Common myeloid progenitor, CD34-positive (primary cell): ENCODE results near the gene ADCY2.

ENCODE experiments used
- CTCF ChIA-PET: fragments of 350-600 bp; sonication (Branson Sonifier 250); formaldehyde crosslinking; loops from one replicate; lab custom pipeline; 2021; ENCODE audit warnings: antibody characterized with exemption; lab: Charles Lee
- POLR2A ChIA-PET: fragments of 350-600 bp; sonication (Branson Sonifier 250); formaldehyde crosslinking; loops from one replicate; lab custom pipeline; 2021; ENCODE audit warnings: antibody characterized with exemption; lab: Charles Lee
- DNase-seq, 3 donors: peaks; one replicate each; pipeline versions ENCODE4 v3.0.0 to v3.0.0-alpha.2; 2013
- H3K27ac ChIP-seq, 2 experiments: 1 replicate in 1 of 2; 2 replicates in 1 of 2; pipeline ENCODE4 v1.7.0; 2013; ENCODE audit warnings: inconsistent platforms in 2 of 2, low read length in 2 of 2, mild to moderate bottlenecking in 2 of 2, low read depth in 1 of 2, moderate library complexity in 1 of 2; ENCODE audit not compliant: severe bottlenecking in 2 of 2, insufficient read depth in 1 of 2, poor library complexity in 1 of 2
- H3K27me3 ChIP-seq, 5 experiments: replicated peaks in 2 of 5; 1 replicate in 3 of 5; 2 replicates in 2 of 5; pipeline versions ENCODE4 v1.6.1 to v1.7.0; 2013; ENCODE audit warnings: low read length in 4 of 5, mild to moderate bottlenecking in 2 of 5, moderate library complexity in 2 of 5, inconsistent platforms in 1 of 5; ENCODE audit not compliant: insufficient read depth in 5 of 5, control insufficient read depth in 4 of 5
- H3K36me3 ChIP-seq, 4 experiments: 1 replicate in 2 of 4; 2 replicates in 2 of 4; pipeline versions ENCODE4 v1.6.1 to v1.7.0; 2013; ENCODE audit warnings: low read length in 3 of 4, control low read depth in 1 of 4, mild to moderate bottlenecking in 1 of 4; ENCODE audit not compliant: control insufficient read depth in 4 of 4, insufficient read depth in 4 of 4
- H3K4me1 ChIP-seq, 4 experiments: 1 replicate in 3 of 4; 2 replicates in 1 of 4; pipeline versions ENCODE4 v1.6.1 to v1.7.1; 2013; ENCODE audit warnings: low read length in 3 of 4, mild to moderate bottlenecking in 3 of 4, control low read depth in 1 of 4, inconsistent platforms in 1 of 4, moderate library complexity in 1 of 4; ENCODE audit not compliant: control insufficient read depth in 4 of 4, insufficient read depth in 4 of 4; ENCODE audit errors: control extremely low read depth in 1 of 4
- H3K4me3 ChIP-seq, 7 experiments: 1 replicate in 4 of 7; 2 replicates in 3 of 7; pipeline versions ENCODE4 v1.5.1 to v1.7.0; 2013; ENCODE audit warnings: mild to moderate bottlenecking in 7 of 7, low read length in 6 of 7, moderate library complexity in 6 of 7, inconsistent platforms in 2 of 7, low read depth in 2 of 7, control low read depth in 1 of 7; ENCODE audit not compliant: insufficient read depth in 4 of 7, control insufficient read depth in 1 of 7; ENCODE audit errors: extremely low read depth in 1 of 7
- H3K9me3 ChIP-seq, 5 experiments: 1 replicate in 4 of 5; 2 replicates in 1 of 5; pipeline versions ENCODE4 v1.6.1 to v1.7.1; 2013; ENCODE audit warnings: low read length in 4 of 5, mild to moderate bottlenecking in 2 of 5, inconsistent platforms in 1 of 5, low read depth in 1 of 5, moderate library complexity in 1 of 5; ENCODE audit not compliant: control insufficient read depth in 4 of 5, insufficient read depth in 2 of 5; ENCODE audit errors: control extremely low read depth in 1 of 5
- WGBS: methylation state at CpG from one replicate; pipeline ENCODE4 v1.1.5; 2013; ENCODE audit not compliant: insufficient coverage; 5-methylcytosine and 5-hydroxymethylcytosine counted together

The ADCY2 gene

DNA sequence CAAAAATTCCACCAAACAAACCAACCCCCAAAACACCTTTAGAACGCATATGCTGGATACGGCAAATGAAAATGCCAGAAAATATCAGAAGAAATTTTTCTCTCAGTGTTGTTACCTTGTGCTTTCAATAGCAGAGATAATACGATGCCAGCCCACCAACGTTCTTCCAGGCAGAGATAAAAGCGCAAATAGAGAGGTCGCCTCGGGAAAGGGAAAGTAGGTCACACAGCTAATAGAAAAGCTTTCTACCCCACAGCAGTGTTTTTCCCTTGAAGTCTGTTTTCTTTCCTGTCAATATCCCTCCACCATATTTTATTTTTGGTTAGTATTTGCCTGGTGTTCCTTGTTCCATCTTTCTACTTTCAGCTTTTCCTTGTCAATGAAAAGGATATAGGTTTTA, 353.7 kb downstream of the ADCY2 start:
- no peak for DNase-seq
- Histone ChIP-seq H3K4me1 (peaks cover 0 to 5% (median 4%) of the 10 kb centered on the region in 4 experiments), H3K9me3 (no peaks in the 10 kb centered on the region), H3K4me3 (no peak overlapping the region), H3K27ac (no peak overlapping the region), H3K27me3 (peaks cover 0 to 4% (median 0%) of the 10 kb centered on the region in 5 experiments), H3K36me3 (no peaks in the 10 kb centered on the region)
- CTCF ChIA-PET, result no interaction called here
- POLR2A ChIA-PET, result no interaction called here
- 93% methylated on average over 6 of the region's 7 CpGs for WGBS

DNA sequence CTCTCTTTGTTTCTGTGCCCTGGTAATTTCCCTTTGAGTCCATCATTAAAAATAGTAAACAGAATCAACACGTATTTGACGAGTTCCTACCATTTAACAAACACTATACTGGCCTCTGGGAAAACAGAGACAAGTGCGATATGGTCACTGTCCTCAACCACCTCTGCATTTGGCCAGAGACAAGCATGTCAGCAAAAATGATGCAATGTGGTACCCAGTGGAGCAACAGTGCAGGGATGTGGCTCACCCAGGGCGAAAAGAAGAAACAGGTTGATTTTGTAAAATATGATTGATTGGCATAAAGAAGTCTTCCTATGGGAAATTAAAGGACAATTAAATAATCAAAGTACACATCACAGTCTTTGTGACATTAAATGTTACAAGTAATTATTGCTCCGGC, 355.9 kb downstream of the ADCY2 start:
- Histone ChIP-seq H3K27me3 (peaks cover 0 to 4% (median 0%) of the 10 kb centered on the region in 5 experiments), H3K36me3 (no peaks in the 10 kb centered on the region), H3K9me3 (no peaks in the 10 kb centered on the region), H3K27ac (no peak overlapping the region), H3K4me1 (peaks cover 0 to 13% (median 4%) of the 10 kb centered on the region in 4 experiments), H3K4me3 (no peak overlapping the region)
- DNase-seq, result no peak
- CTCF ChIA-PET, result interaction anchor here (1.3 to 6.9 kb wide), 3 partner anchors 7 to 12 kb away, joined by 3 to 42 read pairs (median 3); no protein-coding TSS in a partner anchor
- WGBS, result 93% methylated on average over 3 of the region's 5 CpGs
- POLR2A ChIA-PET, result no interaction called here

DNA sequence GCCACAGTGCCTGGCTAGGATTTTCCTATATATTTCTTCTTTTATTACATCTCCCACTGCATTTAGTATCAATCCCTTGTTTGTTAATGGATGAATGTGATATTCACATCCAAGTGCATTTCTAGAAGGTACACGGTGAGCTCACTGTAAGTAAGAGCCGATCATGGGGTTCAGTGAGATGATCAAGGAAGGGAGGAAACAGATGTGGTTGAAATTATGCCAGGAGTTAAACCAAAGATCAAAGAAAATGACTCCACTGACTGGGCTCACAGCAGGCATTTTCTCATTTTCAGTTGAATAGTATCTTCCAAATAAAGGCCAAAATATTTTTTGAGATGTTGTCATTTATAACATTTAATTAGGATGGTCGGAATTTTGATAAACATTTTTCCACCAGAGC, 357.2 kb downstream of the ADCY2 start:
- Histone ChIP-seq H3K36me3 (no peaks in the 10 kb centered on the region), H3K9me3 (no peaks in the 10 kb centered on the region), H3K4me3 (no peak overlapping the region), H3K27me3 (peaks cover 0 to 4% (median 0%) of the 10 kb centered on the region in 5 experiments), H3K27ac (no peak overlapping the region), H3K4me1 (peaks cover 0 to 13% (median 4%) of the 10 kb centered on the region in 4 experiments)
- 0% methylated on average over 2 of the region's 3 CpGs for WGBS
- peak in 2 of 3 donors; percentile 55 to 72 for DNase-seq
- CTCF ChIA-PET, result interaction anchor here (0.9 to 6.9 kb wide), 5 partner anchors 8 to 1003 kb away, joined by 3 to 42 read pairs (median 5); no protein-coding TSS in a partner anchor
- POLR2A ChIA-PET, result no interaction called here

DNA sequence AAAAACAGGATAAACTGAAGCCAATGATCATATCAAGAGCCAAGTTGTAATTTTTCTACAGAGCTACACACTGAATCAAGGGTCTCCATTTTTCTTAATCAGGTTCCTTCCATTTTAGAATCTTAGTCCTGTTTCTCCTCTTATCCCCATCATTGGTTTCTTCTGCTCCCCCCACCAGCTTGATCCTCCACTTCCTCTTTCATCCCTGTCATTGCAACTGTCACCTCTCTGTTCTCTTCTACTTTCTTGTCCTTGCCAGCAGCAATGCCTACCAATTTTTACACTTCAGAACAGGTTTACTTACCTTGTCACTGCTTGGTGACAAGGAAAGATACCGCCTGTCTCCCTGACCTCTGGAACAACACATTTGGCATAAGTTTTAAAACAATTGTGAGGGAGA, 357.7 kb downstream of the ADCY2 start:
- ChIA-PET POLR2A (no interaction called here), CTCF (interaction anchor here (0.9 to 6.9 kb wide), 5 partner anchors 9 to 1003 kb away, joined by 3 to 42 read pairs (median 5); no protein-coding TSS in a partner anchor)
- Histone ChIP-seq H3K4me1 (peaks cover 0 to 13% (median 4%) of the 10 kb centered on the region in 4 experiments), H3K9me3 (no peaks in the 10 kb centered on the region), H3K36me3 (no peaks in the 10 kb centered on the region), H3K4me3 (no peak overlapping the region), H3K27ac (no peak overlapping the region), H3K27me3 (peaks cover 0 to 4% (median 0%) of the 10 kb centered on the region in 5 experiments)
- WGBS, result no CpG with 5 or more reads among the region's 1 CpG
- DNase-seq, result peak; percentile 5 to 52 (median 36)

DNA sequence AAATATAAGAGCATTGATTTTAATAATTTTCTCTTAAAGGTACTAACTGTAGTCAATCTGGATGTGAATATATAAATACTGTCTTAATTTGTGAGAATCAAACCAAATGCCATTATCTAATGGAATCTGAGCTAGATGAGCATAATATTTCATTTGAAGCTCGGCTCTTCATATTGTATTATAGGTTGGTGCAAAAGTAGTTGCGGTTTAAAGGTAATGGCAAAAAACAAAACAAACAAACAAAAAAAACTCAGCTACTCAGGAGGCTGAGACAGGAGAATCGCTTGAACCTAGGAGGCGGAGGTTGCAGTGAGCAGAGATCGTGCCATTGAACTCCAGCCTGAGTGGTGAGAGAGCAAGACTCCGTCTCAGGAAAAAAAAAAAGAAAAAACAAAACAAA, 358.6 kb downstream of the ADCY2 start:
- POLR2A ChIA-PET, result no interaction called here
- Histone ChIP-seq H3K4me3 (no peak overlapping the region), H3K27me3 (peaks cover 0 to 3% (median 0%) of the 10 kb centered on the region in 5 experiments), H3K27ac (no peak overlapping the region), H3K36me3 (no peaks in the 10 kb centered on the region), H3K4me1 (peaks cover 0 to 13% (median 4%) of the 10 kb centered on the region in 4 experiments), H3K9me3 (no peaks in the 10 kb centered on the region)
- CTCF ChIA-PET, result interaction anchor here (1.0 to 6.9 kb wide), 6 partner anchors 10 to 988 kb away, joined by 3 to 42 read pairs (median 4); no protein-coding TSS in a partner anchor
- DNase-seq, result no peak
- no CpG with 5 or more reads among the region's 6 CpGs for WGBS

DNA sequence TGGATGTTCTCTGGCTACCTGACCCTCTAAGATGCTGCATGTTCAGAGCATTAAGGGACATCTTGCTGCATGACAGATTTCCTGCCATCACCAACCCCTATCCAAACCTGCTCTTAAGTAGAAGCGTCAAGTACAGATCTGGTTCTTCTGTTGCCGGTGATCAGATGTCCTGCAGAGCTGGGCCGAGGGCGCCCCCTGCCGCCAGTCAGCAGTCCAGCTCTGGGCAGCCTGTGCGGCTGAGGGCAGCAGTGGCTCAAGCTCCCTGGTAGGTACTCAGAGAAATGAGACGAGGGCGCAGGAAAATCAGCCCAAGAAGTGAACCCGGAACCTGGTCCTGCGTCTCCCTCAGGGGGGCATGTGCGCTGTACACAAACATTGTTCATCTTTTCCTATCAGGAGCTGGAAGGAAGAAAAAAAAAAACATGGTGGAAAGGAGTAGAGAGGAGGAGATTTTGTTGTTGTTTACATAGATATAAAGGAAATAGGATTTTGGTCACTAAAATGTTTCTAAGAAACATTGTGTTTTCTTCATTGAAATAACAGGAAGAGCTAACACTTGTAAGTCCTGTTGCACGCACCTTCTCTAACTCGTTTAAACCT, 359.2 kb downstream of the ADCY2 start:
- Histone ChIP-seq H3K36me3 (no peaks in the 10 kb centered on the region), H3K9me3 (no peaks in the 10 kb centered on the region), H3K4me3 (no peak overlapping the region), H3K4me1 (peaks cover 0 to 13% (median 4%) of the 10 kb centered on the region in 4 experiments), H3K27ac (no peak overlapping the region), H3K27me3 (peaks cover 0 to 3% (median 0%) of the 10 kb centered on the region in 5 experiments)
- 47% methylated on average over 12 of the region's 13 CpGs for WGBS
- POLR2A ChIA-PET, result interaction anchor here (0.8 kb wide), 1 partner anchor 496 kb away, joined by 3 read pairs; no protein-coding TSS in a partner anchor
- CTCF ChIA-PET, result interaction anchor here (1.0 to 6.9 kb wide), 6 partner anchors 10 to 989 kb away, joined by 3 to 42 read pairs (median 4); no protein-coding TSS in a partner anchor
- DNase-seq, result peak; percentile 39 to 68 (median 64)

DNA sequence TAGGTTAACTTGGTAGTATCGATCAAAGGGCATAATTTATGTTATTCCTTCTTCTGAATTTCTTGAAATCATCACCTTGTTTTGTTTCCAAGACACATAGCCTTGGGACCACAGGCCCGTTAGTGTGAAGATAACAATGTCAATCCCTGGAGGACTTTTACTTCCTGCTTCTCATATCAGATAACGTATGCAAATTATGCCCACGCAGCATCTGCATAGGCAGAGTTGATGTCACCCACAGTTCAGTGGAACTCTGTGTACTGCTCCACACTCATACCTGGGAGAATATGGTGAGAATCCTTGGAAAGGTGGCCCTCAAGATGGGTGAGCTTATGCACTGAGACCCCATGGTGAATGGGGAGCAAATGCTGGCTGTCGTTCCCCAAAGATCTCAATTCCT, 360.0 kb downstream of the ADCY2 start:
- H3K9me3 ChIP-seq, result no peaks in the 10 kb centered on the region
- no peak overlapping the region for H3K4me3 ChIP-seq
- 93% methylated on average over 3 of the region's 5 CpGs for WGBS
- H3K27me3 ChIP-seq, result peaks cover 0 to 3% (median 0%) of the 10 kb centered on the region in 5 experiments
- ChIA-PET POLR2A (interaction anchor here (0.8 kb wide), 1 partner anchor 497 kb away, joined by 3 read pairs; no protein-coding TSS in a partner anchor), CTCF (interaction anchor here (1.0 to 6.9 kb wide), 4 partner anchors 11 to 495 kb away, joined by 3 to 42 read pairs (median 4); no protein-coding TSS in a partner anchor)
- H3K4me1 ChIP-seq, result peaks cover 0 to 13% (median 4%) of the 10 kb centered on the region in 4 experiments
- H3K27ac ChIP-seq, result no peak overlapping the region
- no peak for DNase-seq
- no peaks in the 10 kb centered on the region for H3K36me3 ChIP-seq
